HK-2 (cell line): Measurements from ENCODE around the gene PTPRN2.

Experiments used
- DNase-seq: peaks from one replicate; pipeline ENCODE4 v3.0.0-alpha.2; 2018; ENCODE audit not compliant: unreplicated experiment

PTPRN2 gene

GRCh38 chr7:158113321-158114025 lies 474.1 kb downstream of the PTPRN2 start:
- no peak for DNase-seq

DNA sequence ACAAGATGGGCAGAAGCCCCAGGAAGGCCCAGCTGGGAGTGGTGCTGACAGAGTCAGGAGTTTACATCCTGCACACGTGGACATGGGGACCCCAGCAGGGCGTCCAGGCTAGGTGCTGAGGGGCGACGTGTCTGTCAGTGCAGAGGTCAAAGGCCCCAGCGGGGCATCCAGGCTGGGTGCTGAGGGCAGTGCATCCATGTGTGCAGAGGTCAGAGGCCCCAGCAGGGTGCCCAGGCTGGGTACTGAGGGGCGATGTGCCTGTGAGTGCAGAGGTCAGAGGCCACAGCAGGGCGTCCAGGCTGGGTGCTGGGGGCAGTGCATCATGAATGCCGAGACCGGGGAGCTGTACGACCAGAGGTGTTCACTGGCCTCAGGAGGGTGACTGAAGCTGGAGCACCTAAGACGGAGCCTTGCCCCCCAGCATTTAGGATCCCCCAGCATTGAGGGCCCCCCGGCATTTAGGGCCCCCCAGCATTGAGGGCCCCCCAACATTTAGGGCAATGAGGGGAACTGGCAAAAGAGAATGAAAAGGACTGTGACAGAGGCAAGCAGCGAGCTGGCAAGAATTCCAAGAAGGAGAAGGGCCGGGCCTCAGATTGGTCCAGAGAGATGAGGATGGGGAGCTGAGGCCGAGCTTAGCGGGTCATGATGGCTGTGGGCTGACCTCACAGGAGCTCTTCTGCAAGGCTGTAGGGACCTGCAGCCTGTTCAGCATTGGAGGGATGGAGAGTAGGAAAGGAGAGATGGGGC lies 474.9 kb downstream of the PTPRN2 start:
- no peak for DNase-seq

DNA sequence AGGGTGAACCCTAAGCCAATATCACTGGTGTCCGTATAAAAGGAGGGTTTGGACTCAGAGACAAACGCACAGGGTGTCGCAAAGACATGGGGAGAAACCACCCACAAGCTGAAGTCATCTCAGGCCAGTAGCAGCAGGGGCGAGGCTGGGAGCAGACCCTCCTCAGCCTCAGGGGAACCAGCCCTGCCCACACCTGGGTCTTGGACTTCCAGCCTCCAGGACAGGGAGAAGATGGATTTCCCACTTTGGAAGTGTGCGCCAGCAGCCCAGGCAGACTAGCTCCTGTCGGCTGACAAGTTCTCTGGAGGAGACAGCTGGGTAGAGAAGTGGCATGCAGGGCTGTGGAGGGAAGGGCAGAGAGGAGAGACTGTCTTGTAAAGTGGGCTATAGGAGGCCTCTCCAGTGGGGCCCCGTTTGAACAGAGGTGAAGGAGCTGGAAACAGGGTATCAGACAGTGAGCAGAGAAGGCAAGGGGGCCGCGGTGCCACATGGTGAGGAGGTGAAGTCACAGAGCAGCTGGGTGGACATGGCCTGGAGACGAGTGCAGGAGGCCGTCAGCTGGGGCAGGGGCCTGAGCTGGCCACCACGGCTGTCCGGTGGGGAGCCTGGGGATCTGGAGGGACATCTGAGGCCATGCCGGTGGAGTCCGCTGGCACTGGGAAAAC lies 475.6 kb downstream of the PTPRN2 start:
- DNase-seq = no peak

DNA sequence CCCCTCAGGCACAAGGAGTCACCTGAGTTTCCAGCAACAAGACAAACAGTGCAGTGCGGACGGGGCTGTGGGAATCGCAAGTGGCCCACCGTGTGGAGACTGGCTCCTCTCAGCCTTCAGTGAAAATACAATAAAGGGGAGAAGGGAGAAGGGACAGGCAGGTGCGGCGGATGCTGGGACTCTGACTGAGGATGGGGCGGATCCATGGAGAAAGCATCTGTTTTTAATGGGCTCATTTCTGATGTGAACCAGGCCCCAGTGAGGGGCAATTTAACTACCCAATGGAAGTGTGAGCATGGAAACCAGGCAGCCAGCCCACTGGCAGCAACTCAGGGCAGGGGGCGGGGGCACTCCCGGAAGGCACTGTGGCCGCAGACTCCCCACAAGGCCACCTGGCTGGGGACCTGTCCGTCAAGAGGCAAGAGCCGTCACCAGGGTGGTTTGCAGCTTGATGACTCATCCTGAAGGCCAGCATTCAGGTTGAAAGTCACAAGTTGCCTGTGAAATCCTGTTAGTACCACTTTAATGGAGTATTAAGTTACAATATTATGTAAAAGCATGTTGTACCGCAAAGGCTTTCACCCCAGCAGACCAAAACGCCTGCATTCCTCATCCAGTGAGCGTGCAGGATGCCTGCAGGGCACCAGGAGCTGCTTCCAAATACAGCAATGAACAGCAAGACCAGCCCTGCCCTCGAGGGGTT lies 476.4 kb downstream of the PTPRN2 start:
- no peak for DNase-seq

DNA sequence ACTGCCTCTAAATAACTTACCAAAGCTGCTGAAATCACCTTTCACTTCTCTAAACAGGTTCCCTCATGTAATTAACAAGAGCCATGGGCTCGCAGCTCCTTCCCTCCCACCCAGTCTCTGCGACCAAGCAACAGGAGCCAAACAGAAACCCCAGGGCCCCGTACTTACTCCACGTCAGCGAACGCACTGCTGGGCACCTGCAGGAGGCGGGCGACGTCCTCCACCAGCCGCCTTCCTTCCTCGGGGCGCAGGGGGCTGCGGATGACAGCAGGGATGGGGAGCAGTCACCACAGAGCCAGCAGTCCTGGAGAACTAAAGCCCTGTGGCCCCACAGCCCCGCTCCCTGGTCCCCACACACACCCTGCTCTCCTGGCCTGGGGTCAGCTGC lies 477.0 kb downstream of the PTPRN2 start:
- DNase-seq = no peak

GRCh38 chr7:158110034-158110590 lies 477.5 kb downstream of the PTPRN2 start:
- DNase-seq = no peak

GRCh38 chr7:158109364-158110033 lies 478.1 kb downstream of the PTPRN2 start:
- no peak for DNase-seq

GRCh38 chr7:158108646-158109293 lies 478.9 kb downstream of the PTPRN2 start:
- no peak for DNase-seq

- DNase-seq = no peak
Measured at GRCh38 chr7:158107806-158108205, 479.8 kb downstream of the PTPRN2 start.

GRCh38 chr7:158106272-158106671 lies 481.4 kb downstream of the PTPRN2 start:
- DNase-seq = no peak

DNA sequence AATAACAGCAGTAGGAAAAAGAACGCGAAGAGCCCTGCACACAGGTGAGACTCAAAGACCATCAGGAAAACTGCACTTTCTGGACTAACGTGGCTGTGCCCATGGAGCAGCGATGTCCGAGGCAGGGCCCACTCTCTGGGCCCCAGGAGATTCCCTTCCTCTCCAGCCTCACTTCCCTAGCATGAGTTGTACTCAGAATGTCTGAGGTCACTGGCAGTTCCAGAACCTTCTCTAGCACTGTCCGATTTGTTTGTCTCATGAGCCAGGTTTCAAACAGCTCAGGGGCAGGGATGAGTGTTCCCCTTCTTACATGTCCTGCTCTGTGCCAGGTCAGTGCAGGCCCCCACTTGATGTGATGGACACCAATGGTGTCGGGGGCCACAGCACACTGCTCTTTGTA lies 484.2 kb downstream of the PTPRN2 start:
- DNase-seq = no peak

DNA sequence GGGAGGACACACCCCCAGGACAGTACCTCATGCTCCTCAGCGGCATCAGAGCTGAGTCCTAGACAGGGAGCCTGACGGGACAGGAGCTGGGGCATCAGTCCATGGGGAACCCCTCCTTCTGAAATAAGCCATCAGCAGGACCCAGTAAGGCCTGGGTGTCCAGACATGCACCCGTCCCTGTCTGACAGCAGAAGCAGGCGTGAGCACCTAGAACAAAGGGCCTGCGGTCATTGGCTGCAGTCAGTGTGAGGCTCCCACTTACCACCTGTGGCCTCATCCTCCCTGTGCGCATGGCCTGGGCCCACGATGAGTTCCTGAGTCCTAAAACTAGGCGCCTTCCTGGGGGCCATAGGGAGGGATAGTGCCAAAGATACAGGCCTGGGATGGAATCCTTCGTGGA lies 484.7 kb downstream of the PTPRN2 start:
- no peak for DNase-seq

GRCh38 chr7:158101821-158102450 lies 485.7 kb downstream of the PTPRN2 start:
- no peak for DNase-seq

GRCh38 chr7:158098125-158099030 lies 489.2 kb downstream of the PTPRN2 start:
- no peak for DNase-seq

- DNase-seq = no peak
Measured at GRCh38 chr7:158097453-158098124, 490.0 kb downstream of the PTPRN2 start.

DNA sequence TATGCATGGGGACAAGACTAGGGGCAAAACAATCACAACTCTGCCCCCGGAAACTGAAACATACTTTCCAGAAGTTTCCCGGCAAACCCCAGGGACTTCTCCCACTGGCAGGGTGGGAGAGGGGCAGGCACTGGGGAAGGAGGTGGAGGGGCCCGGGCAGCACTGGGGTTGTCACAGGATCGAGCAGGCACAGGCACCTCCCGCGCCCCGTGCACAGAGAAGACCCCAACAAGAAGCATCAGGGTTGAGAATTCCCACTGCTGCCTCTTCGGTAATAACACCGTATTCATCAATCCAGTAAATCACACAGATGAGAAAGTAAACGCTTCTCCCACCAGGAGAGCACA lies 490.5 kb downstream of the PTPRN2 start:
- no peak for DNase-seq

DNA sequence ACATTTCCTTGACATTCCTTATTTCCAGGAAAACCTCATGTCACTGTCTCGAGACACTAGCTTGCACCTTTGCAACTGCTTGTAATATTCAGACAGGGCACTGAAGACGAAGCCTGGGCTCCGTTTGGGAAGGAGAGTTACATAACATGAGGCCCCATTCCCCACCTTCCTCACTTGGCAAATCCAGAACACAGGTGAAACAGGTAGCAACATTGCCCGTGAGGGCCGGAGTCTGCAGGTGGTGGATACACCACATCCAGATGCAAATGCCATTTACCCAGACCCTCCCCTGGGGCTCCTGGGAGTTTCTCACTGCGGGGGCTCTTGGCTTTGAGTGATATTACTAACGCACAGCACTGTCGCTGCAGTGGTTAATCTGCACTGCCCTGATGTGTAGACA lies 491.0 kb downstream of the PTPRN2 start:
- no peak for DNase-seq

DNA sequence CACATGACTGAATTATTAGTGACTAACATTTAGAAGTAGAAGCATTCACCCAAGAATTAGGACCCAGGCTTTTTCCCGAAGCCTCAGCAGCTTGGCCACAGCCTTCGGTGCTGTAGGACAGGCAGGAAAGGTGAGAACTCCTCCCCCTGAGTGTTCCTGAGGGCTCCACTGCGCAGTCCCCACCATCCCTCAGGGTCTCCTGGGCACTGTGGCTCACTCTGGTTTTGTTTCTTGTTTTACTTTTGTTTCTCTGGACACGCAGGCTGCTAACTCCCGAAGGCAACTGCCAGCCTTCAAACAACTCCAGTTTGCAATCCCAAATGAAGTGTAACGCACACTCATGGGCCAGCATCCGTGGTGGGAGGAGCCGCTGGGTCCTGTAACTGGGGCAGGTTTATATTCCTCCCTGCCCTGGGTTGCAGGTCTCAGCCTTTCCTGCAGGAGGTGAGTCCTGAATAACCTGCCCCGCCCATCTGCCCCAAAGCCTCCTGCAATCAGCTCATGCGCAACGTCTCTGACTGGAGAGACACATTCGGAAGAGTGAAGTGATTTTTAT lies 492.9 kb downstream of the PTPRN2 start:
- DNase-seq = no peak

DNA sequence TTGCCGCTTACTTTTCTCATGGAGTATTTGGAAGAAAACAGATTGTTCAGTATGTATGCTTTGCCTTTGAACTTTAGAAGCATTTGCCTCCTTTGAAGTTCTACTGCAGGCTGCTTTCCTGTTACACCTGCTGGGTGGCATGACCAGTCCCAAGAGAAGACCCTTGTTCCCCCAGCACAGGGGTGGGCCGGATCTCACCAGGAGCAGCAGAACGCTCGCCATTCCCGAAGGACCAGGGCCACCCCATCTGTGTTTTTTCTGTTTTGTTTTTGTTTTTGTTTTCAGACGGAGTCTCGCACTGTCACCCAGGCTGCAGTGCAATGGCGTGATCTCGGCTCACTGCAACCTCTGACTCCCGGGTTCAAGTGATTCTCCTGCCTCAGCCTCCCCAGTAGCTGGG lies 493.6 kb downstream of the PTPRN2 start:
- DNase-seq = no peak
